ENCODE results near the gene ANKRD6.

ANKRD6 gene

GRCh38 chr6:89460713-89461112 is 27.8 kb downstream of the ANKRD6 start:
- Histone ChIP-seq H3K27me3 (ENCODE audit: low read length) (no peaks in the 10 kb centered on the region), H3K27ac (ENCODE audit: low read depth, low read length) (no peak overlapping the region), H3K9me2 (replicated peaks; ENCODE audit: insufficient read depth, low read length) (no peaks in the 10 kb centered on the region), H3K36me3 (ENCODE audit: low read length) (no peaks in the 10 kb centered on the region), H2AFZ (ENCODE audit: low read depth, low read length, severe bottlenecking) (no peak overlapping the region), H3K4me3 (ENCODE audit: insufficient read depth, low read length, poor library complexity, severe bottlenecking) (no peak overlapping the region), H4K20me1 (ENCODE audit: low read depth, low read length) (no peaks in the 10 kb centered on the region), H3F3A (ENCODE audit: insufficient read depth) (no peaks in the 10 kb centered on the region), H3K9ac (ENCODE audit: low read length) (no peak overlapping the region), H3K9me3 (ENCODE audit: insufficient read depth, low read length) (no peaks in the 10 kb centered on the region), H3K79me2 (ENCODE audit: insufficient read depth, low read length) (no peaks in the 10 kb centered on the region), H3K4me2 (ENCODE audit: low read depth, low read length, poor library complexity, severe bottlenecking) (no peak overlapping the region)
- no peak for TF ChIP-seq EZH2phosphoT487 (conservative IDR thresholded peaks at IDR 0.05; ENCODE audit: low read length)

GRCh38 chr6:89462503-89462902 is 29.6 kb downstream of the ANKRD6 start:
- no peak overlapping the region for H3K9ac ChIP-seq (ENCODE audit: low read length)
- H3K4me2 ChIP-seq (ENCODE audit: low read depth, low read length, poor library complexity, severe bottlenecking), result no peak overlapping the region
- no peaks in the 10 kb centered on the region for H3F3A ChIP-seq (ENCODE audit: insufficient read depth)
- H2AFZ ChIP-seq (ENCODE audit: low read depth, low read length, severe bottlenecking), result no peak overlapping the region
- no peaks in the 10 kb centered on the region for H3K36me3 ChIP-seq (ENCODE audit: low read length)
- H3K79me2 ChIP-seq (ENCODE audit: insufficient read depth, low read length), result no peaks in the 10 kb centered on the region
- no peaks in the 10 kb centered on the region for H3K9me3 ChIP-seq (ENCODE audit: insufficient read depth, low read length)
- H3K27me3 ChIP-seq (ENCODE audit: low read length), result no peaks in the 10 kb centered on the region
- no peak overlapping the region for H3K27ac ChIP-seq (ENCODE audit: low read depth, low read length)
- TF ChIP-seq EZH2phosphoT487 (conservative IDR thresholded peaks at IDR 0.05; ENCODE audit: low read length), result no peak
- no peak for TF ChIP-seq CTCF (IDR thresholded peaks at IDR 0.05; ENCODE audit: insufficient read depth, low read length, poor library complexity, severe bottlenecking)
- 0 out of 2 replicates have a peak, but pooled peaks cover 1% of the 10 kb centered on the region for H4K20me1 ChIP-seq (ENCODE audit: low read depth, low read length)
- no peaks in the 10 kb centered on the region for H3K9me2 ChIP-seq (replicated peaks; ENCODE audit: insufficient read depth, low read length)
- no peak overlapping the region for H3K4me3 ChIP-seq (ENCODE audit: insufficient read depth, low read length, poor library complexity, severe bottlenecking)

GRCh38 chr6:89464295-89464694 is 31.3 kb downstream of the ANKRD6 start:
- Histone ChIP-seq H2AFZ (ENCODE audit: low read depth, low read length, severe bottlenecking) (no peak overlapping the region), H3K9me3 (ENCODE audit: insufficient read depth, low read length) (no peaks in the 10 kb centered on the region)
- no peak for TF ChIP-seq EZH2phosphoT487 (conservative IDR thresholded peaks at IDR 0.05; ENCODE audit: low read length)
- TF ChIP-seq CTCF (IDR thresholded peaks at IDR 0.05; ENCODE audit: insufficient read depth, low read length, poor library complexity, severe bottlenecking), result no peak

GRCh38 chr6:89467437-89467836 is 34.5 kb downstream of the ANKRD6 start:
- H3K79me2 ChIP-seq (ENCODE audit: insufficient read depth, low read length), result no peaks in the 10 kb centered on the region
- H3K9me2 ChIP-seq (replicated peaks; ENCODE audit: insufficient read depth, low read length), result no peaks in the 10 kb centered on the region
- H3F3A ChIP-seq (ENCODE audit: insufficient read depth), result no peaks in the 10 kb centered on the region
- no peak overlapping the region for H2AFZ ChIP-seq (ENCODE audit: low read depth, low read length, severe bottlenecking)
- peaks cover 9% of the 10 kb centered on the region; the same call in 1 of the 2 replicates for H4K20me1 ChIP-seq (ENCODE audit: low read depth, low read length)
- no peaks in the 10 kb centered on the region for H3K27me3 ChIP-seq (ENCODE audit: low read length)
- no peak overlapping the region for H3K4me2 ChIP-seq (ENCODE audit: low read depth, low read length, poor library complexity, severe bottlenecking)
- no peaks in the 10 kb centered on the region for H3K36me3 ChIP-seq (ENCODE audit: low read length)
- TF ChIP-seq EZH2phosphoT487 (conservative IDR thresholded peaks at IDR 0.05; ENCODE audit: low read length), result no peak
- no peak for TF ChIP-seq CTCF (IDR thresholded peaks at IDR 0.05; ENCODE audit: insufficient read depth, low read length, poor library complexity, severe bottlenecking)
- H3K9ac ChIP-seq (ENCODE audit: low read length), result no peak overlapping the region
- H3K27ac ChIP-seq (ENCODE audit: low read depth, low read length), result no peak overlapping the region
- H3K4me3 ChIP-seq (ENCODE audit: insufficient read depth, low read length, poor library complexity, severe bottlenecking), result no peak overlapping the region
- H3K9me3 ChIP-seq (ENCODE audit: insufficient read depth, low read length), result no peaks in the 10 kb centered on the region

More at GRCh38 chr6:89464295-89464694, 31.3 kb downstream of the ANKRD6 start:
- Histone ChIP-seq H3K4me3 (ENCODE audit: insufficient read depth, low read length, poor library complexity, severe bottlenecking) (no peak overlapping the region), H3K27ac (ENCODE audit: low read depth, low read length) (no peak overlapping the region), H3K79me2 (ENCODE audit: insufficient read depth, low read length) (no peaks in the 10 kb centered on the region), H3K36me3 (ENCODE audit: low read length) (no peaks in the 10 kb centered on the region), H3K27me3 (ENCODE audit: low read length) (no peaks in the 10 kb centered on the region), H3K9ac (ENCODE audit: low read length) (no peak overlapping the region), H4K20me1 (ENCODE audit: low read depth, low read length) (peaks cover 9% of the 10 kb centered on the region; the same call in 1 of the 2 replicates), H3K4me2 (ENCODE audit: low read depth, low read length, poor library complexity, severe bottlenecking) (no peak overlapping the region), H3F3A (ENCODE audit: insufficient read depth) (no peaks in the 10 kb centered on the region), H3K9me2 (replicated peaks; ENCODE audit: insufficient read depth, low read length) (no peaks in the 10 kb centered on the region)
